ENCODE measurements around the gene CT45A1. TPM values are rescaled to one million over a fixed set of nuclear protein-coding genes. Genes with fewer than 3 reads are reported as not detected.

CT45A1 gene, protein sequence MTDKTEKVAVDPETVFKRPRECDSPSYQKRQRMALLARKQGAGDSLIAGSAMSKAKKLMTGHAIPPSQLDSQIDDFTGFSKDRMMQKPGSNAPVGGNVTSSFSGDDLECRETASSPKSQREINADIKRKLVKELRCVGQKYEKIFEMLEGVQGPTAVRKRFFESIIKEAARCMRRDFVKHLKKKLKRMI
- total RNA-seq, result not detected in 2 replicates

GRCh38 chrX:135713183-135713689 is at the start of gene CT45A1:
Gene CT45A1 (plus strand): TSS chrX:135713639. CDS start chrX:135718941, 5,302 bp downstream.

DNA sequence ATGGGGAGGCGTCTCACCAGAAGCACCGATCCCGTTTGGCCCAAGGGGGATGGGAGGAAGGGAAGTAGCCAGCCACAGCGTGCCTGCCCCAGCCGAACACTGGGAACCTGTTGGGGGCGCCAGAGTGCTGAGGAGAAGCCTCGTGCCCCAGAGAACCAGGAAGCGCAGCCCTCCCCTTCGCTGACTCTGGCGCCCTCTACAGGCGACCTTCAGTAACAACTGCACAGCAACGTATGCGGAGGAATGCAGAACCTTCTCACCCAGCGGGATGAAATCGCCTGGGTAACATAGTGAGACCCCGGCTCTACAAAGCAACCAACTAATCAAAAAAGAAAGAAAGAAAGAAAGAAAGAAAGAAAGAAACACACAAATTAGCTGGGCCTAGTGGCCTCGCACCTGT is 54.7 kb downstream of the CT45A1 start, which contains the start of gene CT45A3:
Gene CT45A3, minus strand, starts transcription at position 101 of the 400 bp plus-strand sequence. CDS start 3,747 bp downstream, outside the sequence.

Other genes with a start within 250 kb of the CT45A1 start
- gene INTS6L, start 193.0 kb upstream of the CT45A1 start, total RNA-seq, result 2.7 and 5.5 TPM in 2 replicates
- not detected in 2 replicates for gene CT45A3, start 54.6 kb downstream of the CT45A1 start, total RNA-seq
- not detected in 2 replicates for gene CT45A5, start 71.9 kb downstream of the CT45A1 start, total RNA-seq
- not detected in 2 replicates for gene CT45A6, start 89.1 kb downstream of the CT45A1 start, total RNA-seq
- not detected in 2 replicates for gene CT45A2, start 106.4 kb downstream of the CT45A1 start, total RNA-seq
- not detected in 2 replicates for gene CT45A7, start 123.6 kb downstream of the CT45A1 start, total RNA-seq
- not detected in 2 replicates for gene CT45A8, start 140.9 kb downstream of the CT45A1 start, total RNA-seq
- gene CT45A9, start 158.2 kb downstream of the CT45A1 start, total RNA-seq, result not detected in 2 replicates
- gene CT45A10, start 179.8 kb downstream of the CT45A1 start, total RNA-seq, result not detected in 2 replicates
- not detected in 2 replicates for gene SAGE1, start 180.1 kb downstream of the CT45A1 start, total RNA-seq

Measured in tracheal epithelial cell (primary cell).